HG03060 (cell line): ENCODE results near the gene UBE2D3.

Experiments
- ATAC-seq: cut with Tn5 transposase; IDR thresholded peaks from one replicate; pipeline ENCODE4 v1.9.1; 2021; ENCODE audit warnings: low read depth, moderate number of reproducible peaks; ENCODE audit not compliant: unreplicated experiment

Gene UBE2D3

DNA sequence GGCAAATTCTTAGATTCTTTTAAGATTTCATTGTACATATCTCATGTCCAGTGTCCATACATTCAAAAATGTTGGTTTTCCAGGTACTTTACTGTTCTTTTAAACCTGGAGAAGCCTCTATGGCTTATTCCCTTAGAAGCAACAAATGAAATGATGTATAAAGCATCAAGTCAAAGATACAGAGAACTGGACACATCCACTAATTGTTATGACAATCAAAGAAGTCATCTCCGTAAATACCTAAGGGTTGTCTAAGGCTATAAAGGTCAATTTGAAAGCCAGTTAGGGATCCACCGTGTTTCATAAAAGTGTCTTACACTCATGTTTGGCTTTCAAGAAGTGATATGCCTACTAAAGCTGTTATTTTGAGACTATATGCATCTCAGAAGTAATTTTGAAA is 32.4 kb downstream of the UBE2D3 start:
- no peak for ATAC-seq

DNA sequence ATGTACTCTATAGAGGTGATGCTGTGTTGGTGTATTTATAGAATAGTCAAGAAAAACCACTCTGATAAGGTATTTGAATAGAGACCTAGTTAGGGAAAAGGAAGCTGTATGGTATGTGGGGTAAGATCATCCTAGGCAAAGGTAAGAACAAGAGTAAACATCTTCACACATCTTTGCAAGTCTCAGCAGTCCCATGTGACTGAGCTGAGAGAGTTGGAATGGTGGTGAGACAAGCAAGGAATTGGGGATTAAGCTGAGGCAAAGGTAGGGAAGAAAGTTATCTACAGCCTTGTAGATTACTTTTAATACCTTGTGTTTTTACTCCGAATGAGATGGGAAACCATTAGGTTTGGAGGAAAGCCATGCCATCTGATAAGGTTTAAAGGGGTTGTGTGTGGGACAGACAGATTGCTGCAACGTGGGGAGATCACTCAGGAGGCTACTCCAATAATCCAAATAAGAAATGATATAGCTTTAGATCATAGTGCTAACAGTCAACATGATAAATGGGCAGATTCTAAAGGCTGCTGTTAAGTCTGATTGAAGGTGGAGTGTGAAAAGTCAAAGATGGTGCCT is 34.9 kb downstream of the UBE2D3 start:
- no peak for ATAC-seq

DNA sequence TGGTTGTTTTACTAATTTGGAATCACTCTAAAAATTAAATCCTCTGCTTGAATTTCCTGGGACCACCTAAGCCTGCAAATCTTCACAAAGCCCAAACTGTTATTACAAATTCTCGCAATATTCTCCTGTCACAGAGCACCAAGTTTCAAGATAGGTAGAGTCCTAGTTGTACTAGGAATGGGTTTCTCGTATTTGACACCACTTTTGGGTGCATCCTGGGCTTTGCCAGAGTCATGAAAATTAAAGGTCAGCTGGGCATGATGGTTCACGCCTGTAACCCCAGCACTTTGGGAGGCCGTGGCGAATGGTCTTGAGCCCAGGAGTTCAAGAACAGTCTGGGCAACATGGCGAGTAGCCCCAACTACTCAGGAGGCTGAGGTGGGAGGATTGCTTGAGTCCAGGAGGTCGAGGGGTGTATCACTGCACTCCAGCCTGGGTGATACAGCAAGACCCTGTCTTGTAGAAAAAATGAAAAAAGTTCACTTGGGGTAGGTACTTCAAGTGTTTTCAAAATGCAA is 36.0 kb downstream of the UBE2D3 start:
- ATAC-seq: no peak

DNA sequence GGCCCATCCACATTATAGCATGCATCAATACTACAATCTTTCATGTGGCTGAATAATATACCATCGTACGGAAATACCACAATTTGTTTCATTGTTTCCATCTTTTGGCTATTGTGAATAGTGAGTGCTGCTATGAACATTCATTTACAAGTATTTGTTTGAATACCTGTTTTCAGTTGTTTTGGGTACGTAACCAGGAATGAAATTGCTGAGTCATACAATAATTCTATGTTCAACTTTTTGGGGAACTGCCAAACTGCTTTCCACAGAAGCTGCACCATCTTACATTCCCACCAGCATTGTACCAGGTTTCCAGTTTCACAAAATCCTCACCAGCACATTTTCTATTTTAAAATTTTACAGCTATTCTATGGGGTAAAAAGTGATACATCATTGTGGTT is 38.0 kb downstream of the UBE2D3 start:
- no peak for ATAC-seq

DNA sequence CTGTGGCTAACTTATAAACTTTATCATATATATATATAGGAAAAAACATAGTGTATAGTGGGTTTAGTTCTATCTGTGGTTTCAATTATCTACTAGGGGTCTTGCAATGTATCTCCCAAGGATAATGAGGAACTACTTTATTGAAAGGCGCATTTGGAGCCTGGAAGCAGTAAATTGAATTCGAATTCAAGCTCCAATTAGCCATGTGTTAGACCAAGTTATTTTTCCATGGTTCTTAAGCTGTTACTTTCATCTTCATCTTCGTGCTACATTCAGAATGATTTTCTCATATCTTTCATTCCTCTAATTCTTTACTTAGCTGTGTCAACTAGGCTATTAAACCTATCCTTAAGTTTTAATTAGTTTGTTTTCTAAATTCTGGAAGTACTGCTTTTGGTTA is 39.4 kb downstream of the UBE2D3 start:
- no peak for ATAC-seq

DNA sequence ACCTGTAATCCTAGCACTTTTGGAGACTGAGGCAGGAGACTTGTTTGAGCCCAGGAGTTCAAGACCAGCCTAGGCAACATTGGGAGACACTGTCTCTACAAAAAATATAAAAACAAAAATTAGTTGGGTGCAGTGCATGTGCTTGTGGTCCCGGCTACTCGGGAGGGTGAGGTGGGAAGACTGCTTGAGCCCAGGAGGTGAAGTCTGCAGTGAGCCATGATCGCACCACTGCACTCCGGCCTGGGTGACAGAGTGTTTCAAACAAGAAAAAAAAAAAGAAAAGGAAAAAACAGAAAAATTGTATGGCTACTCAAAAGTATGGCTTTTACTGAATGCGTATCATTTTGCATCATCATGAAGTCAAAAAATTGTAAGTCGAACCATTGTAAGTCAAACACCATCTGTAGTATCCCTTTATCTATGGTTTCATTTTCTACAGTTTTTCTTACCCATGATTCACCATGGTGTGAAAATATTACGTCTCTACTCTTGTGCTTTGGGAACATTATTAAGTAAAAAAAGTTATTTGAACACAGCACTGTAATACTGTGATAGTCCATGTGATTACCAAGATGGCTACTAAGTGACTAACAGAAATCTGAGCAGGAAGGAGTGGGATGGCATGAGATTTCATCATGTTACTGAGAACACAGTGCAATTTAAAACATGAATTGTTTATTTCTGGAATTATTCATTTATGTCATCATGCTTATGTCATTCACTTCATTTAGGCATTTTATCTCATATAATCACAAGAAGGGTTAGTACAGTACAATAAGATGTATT is 40.1 kb downstream of the UBE2D3 start:
- no peak for ATAC-seq

DNA sequence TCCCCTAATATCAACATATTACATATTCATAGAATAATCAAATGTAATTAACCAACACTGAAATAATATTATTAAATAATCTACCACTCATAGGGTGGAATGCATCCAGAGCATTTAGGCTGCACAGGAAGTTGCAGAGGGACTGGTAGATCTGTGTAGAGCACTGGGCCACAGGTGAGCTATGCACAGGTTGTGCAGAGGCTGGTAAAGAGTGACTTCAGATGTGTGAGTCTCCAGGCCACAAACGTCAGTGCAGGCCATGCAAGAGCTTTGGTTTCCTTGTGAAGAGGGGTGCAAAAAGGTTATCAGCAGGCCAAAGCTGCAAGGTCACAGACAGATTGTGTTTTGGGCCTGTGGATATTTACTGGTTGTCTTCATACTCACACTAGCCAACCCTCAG is 41.1 kb downstream of the UBE2D3 start:
- ATAC-seq: no peak

DNA sequence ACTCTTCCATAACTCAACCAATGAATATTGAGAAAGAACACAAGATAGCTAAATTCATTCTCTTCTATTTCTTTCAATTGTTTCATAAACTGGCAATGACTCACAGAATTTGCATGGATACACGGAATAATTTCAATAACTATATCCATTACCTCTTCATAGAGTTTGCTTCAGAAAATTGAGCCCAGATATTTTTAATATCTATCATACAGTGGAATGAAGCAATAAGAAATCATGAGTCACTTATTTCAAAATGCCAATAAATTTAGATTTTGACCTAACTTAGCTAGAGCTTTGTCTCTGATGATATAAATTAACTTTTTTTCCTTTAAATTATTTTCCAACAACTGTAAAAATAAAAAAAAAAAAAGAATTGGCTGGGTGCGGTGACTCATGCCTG is 44.3 kb downstream of the UBE2D3 start:
- no peak for ATAC-seq

DNA sequence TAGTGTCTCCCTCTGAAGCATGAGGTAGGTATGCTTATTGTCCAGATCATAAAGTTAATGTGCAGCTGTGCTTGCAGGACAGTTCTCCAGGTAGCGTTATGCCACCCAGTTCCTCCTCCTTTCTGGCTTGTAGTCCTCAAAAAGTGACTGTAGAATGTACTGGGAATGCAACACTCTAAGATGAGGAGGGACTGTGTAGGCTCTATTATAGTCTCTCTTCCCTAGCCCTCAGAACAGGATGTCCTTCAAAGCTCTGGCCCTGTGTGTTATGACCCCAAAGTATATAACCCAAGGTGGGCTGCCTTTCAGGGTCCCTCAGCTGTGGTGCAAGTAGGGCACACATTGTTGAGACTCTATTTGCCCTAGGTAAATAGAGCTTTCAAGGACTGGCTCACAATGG is 45.8 kb downstream of the UBE2D3 start:
- ATAC-seq: no peak

DNA sequence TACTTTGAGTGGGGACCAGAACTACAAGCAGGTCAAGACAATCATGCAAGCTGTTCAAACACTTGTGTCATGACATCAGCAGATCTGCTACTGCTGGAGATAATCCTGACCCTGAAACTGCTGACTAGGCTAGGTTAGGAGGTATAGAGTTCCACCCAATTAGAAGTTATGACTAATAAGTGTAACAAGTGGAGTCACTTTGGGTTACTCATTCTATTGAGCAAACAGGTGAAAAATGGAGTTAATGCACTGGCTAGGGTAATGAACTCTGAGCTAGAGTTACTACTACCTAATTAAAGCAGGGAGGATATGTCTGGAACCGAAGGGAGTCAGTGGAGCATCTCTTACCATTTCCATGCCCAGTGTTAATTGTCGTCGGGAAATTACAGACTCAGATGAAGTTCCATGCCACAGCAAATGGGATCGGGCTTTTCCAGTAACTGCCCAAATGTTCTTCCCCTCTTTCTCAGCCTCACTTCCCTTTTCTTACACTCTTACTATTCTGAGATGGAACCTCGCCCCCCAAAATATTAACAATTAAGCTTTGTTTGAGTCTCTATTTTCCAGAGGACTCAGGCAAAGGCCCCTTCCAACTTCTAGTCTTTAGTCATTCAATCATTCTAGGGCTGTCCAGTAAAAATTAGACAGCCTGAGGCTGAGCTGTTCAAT is 46.7 kb downstream of the UBE2D3 start:
- ATAC-seq: peak; percentile 46

DNA sequence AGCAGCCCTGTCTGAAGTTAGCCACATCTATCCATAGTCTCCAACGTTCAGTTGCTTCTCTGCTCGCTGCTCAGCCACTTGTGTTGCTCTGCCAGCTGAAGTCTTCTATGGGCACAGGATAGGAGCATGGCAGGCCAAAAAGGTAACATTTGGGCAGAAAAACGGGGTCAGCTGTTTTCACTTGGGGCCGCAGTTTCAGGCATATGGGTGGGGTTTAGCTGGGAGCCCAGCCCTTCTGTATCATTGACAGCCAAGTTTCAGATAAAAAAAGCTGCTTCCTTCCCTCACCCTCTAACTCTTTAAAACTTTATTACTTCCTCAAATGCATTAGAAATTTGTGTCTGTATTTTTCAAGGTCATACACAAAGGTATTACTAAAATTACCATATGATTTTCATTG is 48.1 kb downstream of the UBE2D3 start:
- no peak for ATAC-seq

DNA sequence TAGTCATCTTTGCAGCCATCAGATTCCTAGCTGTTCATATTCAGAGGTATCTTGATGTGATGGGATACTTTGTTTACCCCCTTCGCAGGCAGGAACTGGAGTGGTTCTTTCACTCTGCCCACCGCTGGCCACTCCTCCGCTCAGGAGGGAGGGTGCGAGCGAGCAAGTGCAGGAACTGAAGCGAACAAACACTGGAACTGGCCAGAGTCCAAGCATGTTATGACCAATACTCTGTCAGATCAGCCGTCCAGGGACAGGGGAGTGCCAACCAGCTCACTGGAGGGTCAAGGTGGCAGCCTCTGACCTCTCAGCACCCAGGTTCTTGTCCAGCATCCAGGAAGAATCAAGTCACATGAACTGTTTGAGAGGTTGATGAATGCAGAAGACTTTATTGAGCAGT is 48.6 kb downstream of the UBE2D3 start:
- ATAC-seq: no peak

DNA sequence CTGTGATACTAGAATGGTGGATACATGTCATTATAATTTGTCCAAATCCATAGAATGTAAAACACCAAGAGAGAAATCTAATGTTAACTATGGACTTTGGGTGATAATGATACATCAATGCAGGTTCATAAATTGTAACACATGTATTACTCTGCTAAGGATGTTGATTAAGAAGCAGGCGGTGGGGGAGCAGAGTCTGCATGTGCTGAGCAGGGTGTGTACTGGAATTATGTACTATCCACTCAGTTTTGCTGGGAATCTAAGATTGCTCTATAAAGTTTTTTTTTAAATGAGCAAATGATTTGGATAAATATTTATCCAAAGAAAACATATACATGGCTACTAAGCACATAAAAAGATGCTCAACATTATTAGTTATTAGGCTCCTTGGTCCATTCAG is 51.5 kb downstream of the UBE2D3 start:
- no peak for ATAC-seq

DNA sequence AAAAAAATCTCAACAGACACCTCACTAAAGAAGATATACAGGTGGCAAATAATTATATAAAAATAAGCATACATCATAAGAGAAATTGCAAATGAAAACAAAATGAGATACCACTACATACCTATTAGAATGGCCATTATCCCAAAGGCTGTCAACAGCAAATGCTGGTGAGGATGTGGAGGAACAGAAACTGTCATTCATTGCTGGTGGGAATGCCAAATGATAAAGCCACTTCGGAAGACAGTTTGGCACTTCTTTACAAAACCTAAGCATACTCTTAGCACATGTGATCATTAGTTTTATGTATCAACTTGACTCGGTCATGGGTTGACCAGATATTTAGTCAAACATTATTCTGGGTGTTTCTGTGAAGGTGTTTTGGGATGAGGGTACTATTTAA is 53.1 kb downstream of the UBE2D3 start:
- ATAC-seq: no peak

DNA sequence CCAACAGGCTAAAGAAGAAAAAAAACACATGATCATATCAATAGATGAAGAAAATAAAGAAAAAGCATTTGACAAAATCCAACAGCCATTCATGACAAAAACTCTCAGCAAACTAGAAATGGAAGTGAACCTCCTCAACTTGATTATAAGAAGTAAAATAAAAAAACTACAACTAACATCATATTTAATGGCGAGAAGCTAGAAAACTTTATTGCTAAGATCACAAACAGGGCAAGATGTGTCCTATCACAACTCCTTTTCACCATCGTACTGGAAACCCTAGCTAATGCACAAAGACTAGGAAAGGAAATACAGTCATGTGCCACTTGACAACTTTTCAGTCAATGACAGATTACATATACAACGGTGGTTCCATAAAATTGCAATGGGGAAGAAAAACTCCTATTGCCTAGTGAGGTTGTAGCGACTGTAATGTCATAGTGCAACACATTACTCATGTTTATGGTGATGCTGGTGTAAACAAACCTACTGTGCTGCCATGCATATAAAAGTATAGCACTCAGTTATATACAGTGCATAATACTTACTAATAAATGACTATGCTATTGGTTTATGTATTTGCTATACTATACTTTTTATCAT is 54.5 kb downstream of the UBE2D3 start:
- ATAC-seq: no peak

DNA sequence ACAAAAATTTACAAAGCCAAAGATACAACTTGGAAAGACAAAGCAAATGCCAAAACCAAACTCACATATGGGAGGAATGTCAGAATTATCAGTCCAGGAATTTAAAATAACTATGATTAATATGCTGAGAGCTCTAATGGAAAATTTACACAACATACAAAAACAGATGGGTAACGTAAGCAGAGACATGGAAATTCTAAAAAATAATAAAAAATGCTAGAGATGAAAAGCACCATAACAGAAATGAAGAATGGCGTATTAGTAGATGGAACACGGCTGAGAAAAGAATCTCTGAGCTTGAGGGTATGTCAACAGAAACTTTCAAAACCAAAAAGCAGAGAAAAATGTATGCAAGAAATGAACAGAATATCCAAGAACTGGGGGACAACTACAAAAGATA is 62.5 kb downstream of the UBE2D3 start:
- ATAC-seq: no peak

DNA sequence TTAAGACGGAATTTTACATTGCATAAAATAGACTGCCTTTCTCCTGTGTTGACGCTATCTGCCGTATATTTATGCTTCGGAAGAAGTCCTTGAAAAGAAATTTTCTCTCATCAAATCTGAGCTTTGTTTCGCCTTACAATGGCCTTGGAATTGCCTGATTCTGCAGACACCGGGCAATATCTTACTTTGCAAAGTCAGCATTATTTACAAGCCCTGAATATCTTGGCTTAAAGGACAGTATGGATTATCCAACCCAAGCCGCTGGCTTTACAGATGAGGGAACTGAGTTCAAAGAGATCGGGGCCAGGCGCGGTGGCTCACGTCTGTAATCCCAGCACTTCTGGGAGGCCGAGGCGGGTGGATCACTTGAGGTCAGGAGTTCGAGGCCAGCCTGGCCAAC is 65.4 kb downstream of the UBE2D3 start:
- ATAC-seq: no peak

DNA sequence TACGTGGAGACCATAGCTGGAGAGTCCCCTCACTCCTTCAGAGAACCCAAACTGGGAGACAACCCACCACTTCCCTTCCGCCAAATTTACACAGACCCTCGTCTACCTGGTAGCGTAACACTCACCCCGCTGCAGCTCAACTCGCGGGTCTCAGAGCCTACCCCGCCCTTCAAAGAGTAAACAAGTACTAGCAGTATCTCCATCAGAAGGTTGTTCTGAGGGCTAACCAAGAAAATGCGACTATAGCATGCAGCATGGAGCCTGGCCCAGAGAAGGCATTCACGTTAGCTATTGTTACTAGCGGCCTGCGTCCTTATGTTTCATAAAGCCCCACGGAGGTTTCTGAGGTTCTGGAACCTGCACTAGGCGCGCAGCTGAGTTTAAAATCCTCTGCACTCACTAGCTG is 66.1 kb downstream of the UBE2D3 start:
- ATAC-seq: peak; percentile 0

DNA sequence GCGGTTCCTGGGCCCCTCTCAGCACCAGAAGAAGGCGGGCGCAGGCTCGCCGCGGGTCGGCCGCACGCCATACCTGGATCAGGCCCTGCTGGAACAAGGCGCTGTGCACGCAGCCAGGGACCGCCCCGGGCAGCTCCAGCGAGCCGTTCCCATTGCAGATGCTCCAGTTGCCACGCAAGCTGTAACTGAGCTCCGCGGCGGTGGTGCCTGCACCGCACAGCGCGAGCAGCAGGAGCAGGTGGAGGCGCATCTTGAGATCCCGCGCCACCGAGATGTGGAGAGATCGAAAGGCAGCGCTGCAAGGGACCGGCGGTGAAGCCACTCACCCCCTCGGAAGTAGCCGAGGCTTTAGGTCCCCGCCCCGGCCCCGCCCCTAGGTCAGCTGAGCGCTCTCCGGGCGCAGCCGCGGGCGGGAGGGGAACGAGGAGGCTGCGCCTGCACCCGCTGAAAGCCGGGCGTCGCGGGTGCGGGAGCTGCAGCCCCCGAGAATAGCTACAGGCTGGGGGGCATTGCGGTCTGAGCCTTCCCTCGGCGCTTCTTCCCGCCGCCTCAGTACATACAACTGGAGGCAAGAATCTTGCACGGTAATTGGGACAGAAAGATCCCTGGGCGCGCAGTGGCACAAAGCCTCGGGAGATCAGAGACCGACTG is 66.6 kb downstream of the UBE2D3 start, which contains the start of gene MANBA:
MANBA (minus strand) TSS at position 324 of the 651 bp plus-strand sequence; CDS start at position 250, 74 bp downstream.
- ATAC-seq: peak; percentile 70

DNA sequence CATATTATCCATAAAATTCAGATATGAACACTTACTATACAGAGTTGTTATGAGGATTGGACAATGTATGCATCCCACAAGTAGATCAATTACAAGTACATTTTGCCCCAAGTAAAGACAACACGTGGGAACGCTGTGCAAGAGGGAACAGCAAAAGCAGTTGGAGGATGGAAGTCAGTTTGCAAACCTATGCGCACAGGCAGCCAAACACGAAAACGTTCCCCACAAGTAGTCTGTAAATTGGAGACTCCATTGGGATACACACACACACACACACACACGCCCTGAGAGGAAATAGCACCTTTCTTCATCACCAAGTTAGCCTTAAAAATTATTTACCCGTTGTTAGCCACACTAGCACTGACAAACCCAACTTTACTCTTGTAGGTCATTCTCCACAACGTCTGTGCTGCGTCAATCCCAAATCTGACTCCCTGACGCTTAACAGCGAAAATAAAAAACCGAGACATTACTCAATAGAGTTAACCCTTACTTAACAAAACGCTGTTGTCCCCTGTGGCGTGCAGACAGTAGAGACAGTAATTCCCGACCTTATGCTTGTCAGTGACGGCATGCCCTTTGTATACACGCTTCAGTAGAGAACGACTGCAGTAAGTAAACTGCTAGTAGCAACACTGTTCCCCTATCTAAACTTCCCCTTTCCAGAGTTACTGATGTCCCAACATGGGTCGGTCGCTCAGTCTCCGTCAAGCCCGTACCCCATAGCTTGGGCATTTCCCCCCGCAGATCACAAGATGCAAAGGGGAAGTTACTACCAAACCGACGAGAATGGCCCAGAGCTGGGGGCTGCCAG is 67.3 kb downstream of the UBE2D3 start:
- peak; percentile 65 for ATAC-seq
